ENCODE measurements around the gene STK40. TPM values are rescaled to one million over a fixed set of nuclear protein-coding genes. Genes with fewer than 3 reads are reported as not detected.

STK40 gene
- total RNA-seq, 1 experiment from 2014 or later: 49.6 TPM

DNA sequence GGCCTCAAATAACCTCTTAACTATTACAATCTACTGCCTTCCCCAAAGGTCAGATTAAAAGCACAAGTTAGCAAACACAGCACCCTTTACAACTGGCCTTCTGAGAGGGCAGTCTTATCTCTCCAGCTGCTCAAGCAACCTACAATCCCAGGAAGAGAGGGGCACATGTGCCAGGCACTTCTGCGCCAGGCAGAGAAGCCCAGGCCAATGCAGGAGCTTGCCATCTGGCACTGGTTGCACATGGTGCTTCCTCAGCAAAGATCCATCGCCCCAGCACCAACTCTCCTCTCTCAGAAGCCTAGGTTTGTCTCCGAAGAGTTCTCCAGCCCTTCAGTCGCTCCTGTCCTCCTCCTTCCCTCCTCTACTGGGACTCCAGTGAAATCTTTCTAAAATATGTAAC lies 2.5 kb downstream of the STK40 start:
- no peaks in the 10 kb centered on the region for H3K9me3 ChIP-seq (ENCODE audit: control insufficient read depth, insufficient read depth, low read depth, low read length)
- in situ Hi-C loops (cut with HindIII; ENCODE audit: low pct_unique_long_range_greater_than_20kb, low sequenced_read_pairs) (no loop called here), intact Hi-C loops (cut with micrococcal nuclease; ENCODE audit: unreplicated experiment) (no loop called here)
- ChIA-PET POLR2A (no interaction called here), CTCF (no interaction called here)
- no peak for TF ChIP-seq POLR2AphosphoS5 (IDR thresholded peaks at IDR 0.05; ENCODE audit: low read depth, low read length)
- no peak for TF ChIP-seq TCF7L2 (IDR thresholded peaks at IDR 0.05; ENCODE audit: low read depth, low read length)
- no peak for TF ChIP-seq CTCF (IDR thresholded peaks at IDR 0.05)
- no peak for TF ChIP-seq REST (IDR thresholded peaks at IDR 0.05; ENCODE audit: insufficient read depth in 1 of 2, low read depth in 2 of 2, low read length in 1 of 2)
- no peak for TF ChIP-seq SIN3A (IDR thresholded peaks at IDR 0.05; ENCODE audit: borderline replicate concordance, insufficient read depth, low read depth, low read length)
- no TSS peak for BruUV-seq (replicated peaks)
- H3K27me3 ChIP-seq (ENCODE audit: control insufficient read depth, insufficient read depth, low read length): no peaks in the 10 kb centered on the region
- DNase-seq (ENCODE audit: low read depth, low spot score) (no peak), ATAC-seq (no peak)
- peaks cover 39% of the 10 kb centered on the region for H3K4me1 ChIP-seq (ENCODE audit: control insufficient read depth, insufficient read depth, low read length)
- H3K4me3 ChIP-seq (ENCODE audit: low read depth in 2 of 2, low read length in 2 of 2): peak overlapping the region; percentile 90 to 94; a peak in 3 of 4 replicates
- H3K27ac ChIP-seq (ENCODE audit: low read length): peak overlapping the region; percentile 57; the same call in 1 of the 2 replicates
- no peaks in the 10 kb centered on the region; the same call in 1 of the 2 replicates for H3K36me3 ChIP-seq (ENCODE audit: control insufficient read depth, insufficient read depth, low read length)

DNA sequence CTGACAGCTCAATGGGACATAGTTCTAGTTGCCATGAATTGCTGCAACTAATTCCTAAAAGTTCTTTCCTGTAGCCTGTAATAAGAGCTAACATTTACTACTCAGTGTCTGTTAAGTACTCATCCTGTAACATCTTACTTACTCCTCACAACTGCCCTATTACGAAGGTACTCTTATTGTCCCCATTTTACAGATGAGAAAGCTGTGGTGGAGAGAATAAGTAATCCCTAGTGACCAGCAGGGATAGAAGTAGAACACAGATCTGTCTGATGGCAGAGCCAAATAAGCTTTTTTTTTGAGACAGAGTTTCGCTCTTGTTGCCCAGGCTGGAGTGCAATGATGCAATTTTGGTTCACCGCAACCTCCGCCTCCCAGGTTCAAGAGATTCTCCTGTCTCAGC lies 3.1 kb downstream of the STK40 start:
- POLR2A ChIA-PET: no interaction called here
- BruUV-seq (replicated peaks): no TSS peak
- no peak overlapping the region for H3K27ac ChIP-seq (ENCODE audit: low read length)
- no peaks in the 10 kb centered on the region; the same call in 1 of the 2 replicates for H3K36me3 ChIP-seq (ENCODE audit: control insufficient read depth, insufficient read depth, low read length)
- H3K4me3 ChIP-seq (ENCODE audit: low read depth in 2 of 2, low read length in 2 of 2): no peak overlapping the region
- intact Hi-C loops (cut with micrococcal nuclease; ENCODE audit: unreplicated experiment) (no loop called here), in situ Hi-C loops (cut with HindIII; ENCODE audit: low pct_unique_long_range_greater_than_20kb, low sequenced_read_pairs) (no loop called here)
- no peaks in the 10 kb centered on the region for H3K9me3 ChIP-seq (ENCODE audit: control insufficient read depth, insufficient read depth, low read depth, low read length)
- DNase-seq (ENCODE audit: low read depth, low spot score) (no peak), ATAC-seq (no peak)
- no peaks in the 10 kb centered on the region for H3K27me3 ChIP-seq (ENCODE audit: control insufficient read depth, insufficient read depth, low read length)
- no peak for TF ChIP-seq REST (IDR thresholded peaks at IDR 0.05; ENCODE audit: insufficient read depth in 1 of 2, low read depth in 2 of 2, low read length in 1 of 2)
- no peak for TF ChIP-seq POLR2AphosphoS5 (IDR thresholded peaks at IDR 0.05; ENCODE audit: low read depth, low read length)
- TF ChIP-seq SIN3A (IDR thresholded peaks at IDR 0.05; ENCODE audit: borderline replicate concordance, insufficient read depth, low read depth, low read length): no peak
- no peak for TF ChIP-seq TCF7L2 (IDR thresholded peaks at IDR 0.05; ENCODE audit: low read depth, low read length)
- TF ChIP-seq CTCF (IDR thresholded peaks at IDR 0.05): no peak
- peaks cover 44% of the 10 kb centered on the region for H3K4me1 ChIP-seq (ENCODE audit: control insufficient read depth, insufficient read depth, low read length)
- CTCF ChIA-PET: no interaction called here

Data from Panc1 (cell line).